OCI-LY3 (cell line): ENCODE data around the gene PRR13.

Source experiments
- H2AFZ ChIP-seq: fragments of 200-600, 300-600 bp; shearing (Covaris generic); 2 replicates; pipeline ENCODE4 v1.6.0; 2014; ENCODE audit warnings: antibody characterized with exemption, low read depth, low read length
- H3K27ac ChIP-seq: fragments of 200-600, 300-600 bp; sonication (generic); 2 replicates; pipeline ENCODE4 v1.5.1; 2014; ENCODE audit warnings: mild to moderate bottlenecking, low read length, moderate library complexity, mixed read lengths
- H3K27me3 ChIP-seq: fragments of 200-600, 300-600 bp; sonication (generic); 2 replicates; pipeline ENCODE4 v1.6.1; 2014; ENCODE audit warnings: low read depth, low read length, mixed read lengths
- H3K36me3 ChIP-seq: fragments of 200-600, 300-600 bp; sonication (generic); replicated peaks from 2 replicates; pipeline ENCODE3; 2014; ENCODE audit warnings: low read depth, low read length, mixed read lengths
- H3K4me1 ChIP-seq: fragments of 300-600, 200-600 bp; sonication (generic); 2 replicates; pipeline ENCODE4 v1.6.1; 2014; ENCODE audit warnings: low read length, mixed read lengths
- H3K4me2 ChIP-seq: fragments of 200-600, 300-600 bp; sonication (generic); 2 replicates; pipeline ENCODE4 v1.6.1; 2014; ENCODE audit warnings: low read length, mixed read lengths
- H3K4me3 ChIP-seq: fragments of 300-600, 200-600 bp; sonication (generic); 2 replicates; pipeline ENCODE4 v1.5.1; 2014; ENCODE audit warnings: antibody characterized with exemption, mild to moderate bottlenecking, low read length, moderate library complexity
- H3K79me2 ChIP-seq: fragments of 300-600, 200-600 bp; shearing (Covaris generic); 2 replicates; pipeline ENCODE4 v1.6.1; 2014; ENCODE audit warnings: mild to moderate bottlenecking, low read length, mixed read lengths
- H3K9ac ChIP-seq: fragments of 300-600, 200-600 bp; shearing (Covaris generic); 2 replicates; pipeline ENCODE4 v1.6.0; 2014; ENCODE audit warnings: mild to moderate bottlenecking, low read length, moderate library complexity
- H3K9me3 ChIP-seq: fragments of 200-600, 300-600 bp; shearing (Covaris generic); 2 replicates; pipeline ENCODE4 v1.6.1; 2014; ENCODE audit warnings: low read length, mixed read lengths; ENCODE audit not compliant: insufficient read depth
- H4K20me1 ChIP-seq: fragments of 200-600, 300-600 bp; sonication (generic); 2 replicates; pipeline ENCODE4 v1.6.1; 2016; ENCODE audit warnings: low read length, mixed read lengths; ENCODE audit not compliant: insufficient read depth
- CTCF ChIP-seq: fragments of 200-600, 300-600 bp; sonication (generic); IDR thresholded peaks from 2 replicates; pipeline ENCODE4 v1.5.1; 2014; ENCODE audit warnings: antibody characterized with exemption, low read length, low read depth
- EZH2phosphoT487 ChIP-seq: fragments of 200-600 bp; shearing (Covaris generic); IDR thresholded peaks from 2 replicates; pipeline ENCODE4 v1.6.1; 2018; ENCODE audit warnings: antibody characterized with exemption, mixed run types, low read depth

Gene PRR13

DNA sequence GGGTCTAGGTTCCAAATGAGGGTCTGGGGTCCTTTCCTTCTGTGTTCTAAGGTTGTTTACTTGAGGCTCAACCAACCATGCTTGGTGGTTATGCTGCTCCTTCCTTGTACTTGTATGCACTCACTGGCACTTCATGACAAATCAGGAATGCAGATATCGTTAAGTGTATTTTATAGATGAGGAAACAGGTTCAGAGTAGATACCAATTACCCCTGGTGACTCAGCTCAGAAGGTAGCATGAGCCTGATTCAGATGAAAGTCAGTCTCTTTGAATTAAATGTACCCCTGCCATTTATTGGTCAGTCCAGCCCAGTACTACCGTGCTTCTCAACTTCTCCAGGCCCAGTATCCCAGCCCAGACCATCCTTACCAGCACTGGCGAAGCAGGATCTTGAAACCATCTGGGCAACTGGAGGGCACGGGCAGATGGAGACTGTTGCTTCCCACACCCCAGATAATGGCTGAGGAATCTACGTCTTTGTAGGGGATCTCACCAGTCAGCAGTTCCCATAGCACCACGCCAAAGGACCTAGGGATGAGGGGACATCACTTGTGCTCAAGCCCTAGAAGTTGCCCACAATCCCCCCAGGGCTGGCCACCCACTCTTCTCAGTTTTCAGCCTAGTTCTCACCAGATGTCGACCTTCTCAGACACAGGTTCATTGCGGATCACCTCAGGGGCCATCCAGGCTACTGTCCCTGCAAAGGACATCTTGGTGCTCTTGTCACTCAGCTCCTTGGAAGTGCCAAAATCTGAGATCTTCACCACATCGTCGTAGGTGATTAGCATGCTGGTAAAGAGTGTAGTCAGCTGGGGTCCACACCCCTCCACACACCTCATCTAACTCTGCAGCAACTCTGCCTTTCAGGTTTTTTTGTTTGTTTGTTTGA is 43.4 kb downstream of the PRR13 start:
- Histone ChIP-seq H3K36me3 (peaks cover 31% of the 10 kb centered on the region), H2AFZ (no peak overlapping the region), H3K9me3 (no peaks in the 10 kb centered on the region), H3K4me2 (no peak overlapping the region), H3K9ac (no peak overlapping the region), H3K79me2 (peaks cover under 1% of the 10 kb centered on the region; the same call in 1 of the 2 replicates), H3K4me3 (no peak overlapping the region), H3K27ac (no peak overlapping the region), H3K4me1 (0 out of 2 replicates have a peak, but pooled peaks cover 2% of the 10 kb centered on the region), H3K27me3 (no peaks in the 10 kb centered on the region), H4K20me1 (peaks cover 31% of the 10 kb centered on the region)
- no peak for TF ChIP-seq EZH2phosphoT487
- no peak for TF ChIP-seq CTCF

DNA sequence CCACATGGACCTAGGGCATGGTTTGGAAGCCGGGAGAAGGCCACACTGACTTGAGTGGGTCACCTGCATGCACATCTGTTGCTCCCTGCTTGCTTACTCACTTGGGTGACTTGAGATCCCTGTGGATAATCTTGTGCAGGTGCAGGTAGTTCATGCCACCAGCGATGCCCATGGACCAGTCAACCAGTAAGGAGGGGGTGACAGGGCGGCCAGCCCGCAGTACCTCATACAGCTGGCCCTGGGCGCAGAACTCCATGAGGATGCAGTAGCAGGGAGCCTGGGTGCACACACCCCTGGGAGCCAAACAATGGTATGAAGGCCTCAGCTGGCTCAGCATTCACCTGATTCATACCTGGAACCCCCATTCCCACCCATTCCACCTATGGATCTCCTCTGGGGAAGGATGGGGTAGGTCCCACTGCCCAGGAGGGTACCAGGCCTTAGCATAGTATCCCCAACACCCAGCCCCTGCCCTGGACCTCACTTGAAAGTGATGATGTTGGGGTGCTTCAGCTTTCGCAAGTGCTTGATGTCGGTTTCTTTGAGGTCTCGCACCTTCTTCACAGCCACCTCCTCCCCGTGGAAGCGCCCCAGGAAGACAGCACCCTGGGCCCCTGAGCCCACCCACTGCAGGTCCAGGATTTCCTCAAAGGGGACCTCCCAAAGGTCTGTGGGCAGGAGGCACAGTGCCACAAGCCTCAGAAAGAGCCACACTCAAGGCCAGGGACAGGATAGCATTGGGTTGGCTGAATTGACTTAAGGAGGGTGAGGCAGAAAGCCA is 44.6 kb downstream of the PRR13 start:
- TF ChIP-seq CTCF: no peak
- no peak for TF ChIP-seq EZH2phosphoT487
- H3K27me3 ChIP-seq: no peaks in the 10 kb centered on the region
- H4K20me1 ChIP-seq: peaks cover 26% of the 10 kb centered on the region
- no peak overlapping the region for H3K9ac ChIP-seq
- peaks cover 24% of the 10 kb centered on the region for H3K36me3 ChIP-seq
- H3K79me2 ChIP-seq: no peaks in the 10 kb centered on the region
- no peaks in the 10 kb centered on the region for H3K9me3 ChIP-seq
- H3K4me3 ChIP-seq: no peak overlapping the region
- no peak overlapping the region for H2AFZ ChIP-seq
- 0 out of 2 replicates have a peak, but pooled peaks cover 2% of the 10 kb centered on the region for H3K4me1 ChIP-seq
- H3K27ac ChIP-seq: no peak overlapping the region
- H3K4me2 ChIP-seq: no peak overlapping the region

DNA sequence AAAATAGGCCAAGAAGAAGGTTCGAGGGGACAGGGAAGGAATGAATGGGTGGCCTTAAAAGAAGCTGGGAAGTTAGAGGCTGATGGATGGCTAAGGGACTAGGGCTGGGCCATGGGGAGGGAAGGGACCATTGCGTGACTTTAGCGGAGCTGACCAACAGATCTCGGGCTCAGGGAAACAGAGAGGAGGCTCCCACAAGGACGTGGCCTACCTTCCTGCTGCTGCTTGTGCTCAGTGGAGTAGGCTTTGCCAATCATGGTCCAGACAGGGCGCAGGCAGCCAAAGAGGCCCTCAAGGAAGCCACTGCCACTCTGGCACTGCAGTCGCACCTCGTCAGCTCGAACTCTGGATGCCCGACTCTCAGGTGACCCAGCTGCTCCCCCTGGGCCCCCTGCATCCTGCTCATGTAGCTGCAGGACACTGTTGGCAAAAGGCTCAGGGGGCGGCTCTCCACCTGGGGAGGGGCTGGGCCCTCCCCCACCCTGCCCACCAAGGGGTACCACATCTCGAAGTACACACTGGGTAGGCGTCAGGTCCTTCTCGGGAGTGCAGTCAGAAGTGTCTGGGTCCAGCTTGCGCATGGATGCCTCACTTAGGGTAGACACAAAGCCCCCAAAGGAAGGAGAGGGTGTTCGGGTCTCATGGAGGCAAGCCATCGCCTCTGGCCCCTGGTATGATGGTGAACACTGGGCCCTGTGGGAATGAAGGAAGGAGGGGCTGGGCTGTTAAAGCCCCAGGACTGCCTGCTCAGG is 45.4 kb downstream of the PRR13 start:
- TF ChIP-seq CTCF: no peak
- no peak for TF ChIP-seq EZH2phosphoT487
- no peaks in the 10 kb centered on the region for H3K9me3 ChIP-seq
- H3K9ac ChIP-seq: no peak overlapping the region
- H3K27ac ChIP-seq: no peak overlapping the region
- no peak overlapping the region for H3K4me2 ChIP-seq
- peaks cover 19% of the 10 kb centered on the region for H3K36me3 ChIP-seq
- no peaks in the 10 kb centered on the region for H3K79me2 ChIP-seq
- no peak overlapping the region for H2AFZ ChIP-seq
- H4K20me1 ChIP-seq: peaks cover 21% of the 10 kb centered on the region
- H3K4me3 ChIP-seq: no peak overlapping the region
- no peaks in the 10 kb centered on the region for H3K27me3 ChIP-seq
- 0 out of 2 replicates have a peak, but pooled peaks cover 2% of the 10 kb centered on the region for H3K4me1 ChIP-seq
